HG03442 (cell line): Measurements from ENCODE around the gene CCDC50.

ENCODE experiments used
- ATAC-seq: cut with Tn5 transposase; IDR thresholded peaks from one replicate; pipeline ENCODE4 v1.9.1; 2021; ENCODE audit warnings: mild to moderate bottlenecking, moderate library complexity; ENCODE audit not compliant: unreplicated experiment

Gene CCDC50

DNA sequence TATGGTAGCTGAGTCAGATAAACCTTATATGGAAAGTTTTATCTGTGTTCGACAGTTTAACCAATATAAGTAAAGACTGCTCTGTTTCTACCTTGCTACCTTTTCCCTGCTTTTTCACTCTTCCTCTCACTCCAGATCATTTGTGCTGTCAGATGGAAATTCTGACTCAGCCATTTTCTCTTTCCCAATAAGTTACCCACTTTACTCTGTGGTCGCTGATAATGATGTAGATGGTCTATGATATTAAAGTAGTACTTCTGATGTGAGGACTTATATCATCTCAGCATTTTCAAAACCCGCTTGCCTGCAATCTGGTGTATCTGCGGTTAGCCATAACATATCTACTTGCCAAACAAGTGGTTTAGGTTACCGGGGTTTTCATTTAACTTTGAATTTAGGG is 16.1 kb downstream of the CCDC50 start:
- no peak for ATAC-seq

DNA sequence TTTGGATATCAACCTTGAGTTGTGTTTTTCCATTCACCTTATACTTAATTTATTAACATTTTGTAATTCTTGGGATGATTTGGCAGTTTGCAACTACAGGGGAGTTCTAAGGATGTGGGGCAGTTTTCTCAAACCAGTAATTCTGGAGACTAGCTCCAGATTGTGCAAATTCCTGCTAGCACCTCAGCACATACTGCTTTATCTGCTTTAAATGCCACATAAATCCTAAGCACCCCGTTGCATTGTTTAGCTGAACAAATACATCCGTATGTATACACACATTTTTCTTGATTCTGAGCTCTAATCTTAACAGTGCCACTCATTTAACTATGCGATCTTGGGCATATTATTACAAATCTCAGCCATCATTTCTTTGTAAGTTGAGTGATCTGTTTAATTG is 18.0 kb downstream of the CCDC50 start:
- ATAC-seq: no peak

DNA sequence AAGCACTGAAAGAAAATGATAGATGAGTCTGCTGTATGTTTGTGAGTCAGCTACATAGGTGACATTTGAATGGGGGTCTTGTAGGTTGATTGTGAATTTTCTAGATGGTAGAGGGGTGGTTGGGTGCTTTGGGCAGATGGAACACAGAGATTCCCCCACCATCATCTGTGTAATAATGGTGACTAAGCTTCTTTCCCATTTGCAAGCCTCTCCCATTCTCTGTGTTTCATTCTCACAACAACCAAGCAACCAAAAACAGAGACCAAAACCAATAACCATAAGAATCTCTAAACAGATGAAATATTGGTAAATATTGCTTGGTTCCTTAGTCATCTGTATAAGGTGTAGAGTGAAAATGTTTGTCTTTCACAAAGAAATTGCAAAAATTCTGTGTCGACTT is 18.9 kb downstream of the CCDC50 start:
- ATAC-seq: no peak

DNA sequence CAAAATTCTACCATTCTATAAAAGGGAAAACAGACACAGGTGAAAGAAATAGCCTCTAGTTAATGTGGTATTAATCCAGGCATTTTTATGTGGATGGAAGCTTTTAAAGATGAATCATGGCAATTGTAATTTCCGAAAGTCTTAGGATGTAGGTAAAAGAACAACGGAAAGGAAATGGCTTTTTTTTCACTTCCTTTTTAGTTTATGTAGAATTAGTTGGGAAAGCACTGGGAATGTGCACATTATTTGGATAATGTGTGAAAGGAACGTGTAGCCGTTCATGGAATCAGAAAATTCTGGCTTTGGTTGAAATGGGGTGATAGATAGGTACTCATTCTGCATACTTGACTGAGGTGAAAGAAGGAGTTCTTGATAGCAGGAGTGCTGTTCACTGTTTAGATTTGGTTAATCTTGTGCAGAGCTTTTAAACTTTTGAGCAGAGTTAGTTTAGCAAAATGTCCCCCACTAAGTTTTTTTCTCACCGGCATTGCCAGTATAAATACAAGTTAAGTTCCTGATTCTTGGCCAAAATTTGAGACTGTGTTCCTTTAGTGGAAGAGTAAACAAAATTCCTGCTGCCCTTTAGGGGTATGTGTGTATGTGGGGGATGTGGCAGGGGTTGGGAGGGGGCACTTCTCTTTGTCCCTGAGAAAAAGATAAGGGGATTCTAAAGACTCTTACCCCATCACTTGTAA is 21.3 kb downstream of the CCDC50 start:
- no peak for ATAC-seq

DNA sequence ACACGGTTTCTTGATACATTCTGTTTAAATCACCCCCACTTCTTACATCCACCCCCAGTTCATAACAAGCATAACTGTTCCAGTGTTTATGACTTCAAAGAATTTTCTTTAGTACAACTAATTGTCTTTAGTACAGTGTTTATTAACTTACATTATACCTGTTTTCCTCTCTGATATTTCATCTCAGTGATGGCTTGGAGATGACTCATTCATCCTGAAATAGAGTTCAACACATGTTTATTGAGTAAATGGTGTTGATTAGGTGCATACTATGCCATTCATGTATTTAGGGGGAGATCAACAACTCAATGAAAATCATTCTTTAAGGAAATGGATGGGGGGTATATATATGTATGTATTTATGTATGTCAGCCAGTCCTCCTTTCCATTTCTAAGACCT is 22.8 kb downstream of the CCDC50 start:
- ATAC-seq: no peak

DNA sequence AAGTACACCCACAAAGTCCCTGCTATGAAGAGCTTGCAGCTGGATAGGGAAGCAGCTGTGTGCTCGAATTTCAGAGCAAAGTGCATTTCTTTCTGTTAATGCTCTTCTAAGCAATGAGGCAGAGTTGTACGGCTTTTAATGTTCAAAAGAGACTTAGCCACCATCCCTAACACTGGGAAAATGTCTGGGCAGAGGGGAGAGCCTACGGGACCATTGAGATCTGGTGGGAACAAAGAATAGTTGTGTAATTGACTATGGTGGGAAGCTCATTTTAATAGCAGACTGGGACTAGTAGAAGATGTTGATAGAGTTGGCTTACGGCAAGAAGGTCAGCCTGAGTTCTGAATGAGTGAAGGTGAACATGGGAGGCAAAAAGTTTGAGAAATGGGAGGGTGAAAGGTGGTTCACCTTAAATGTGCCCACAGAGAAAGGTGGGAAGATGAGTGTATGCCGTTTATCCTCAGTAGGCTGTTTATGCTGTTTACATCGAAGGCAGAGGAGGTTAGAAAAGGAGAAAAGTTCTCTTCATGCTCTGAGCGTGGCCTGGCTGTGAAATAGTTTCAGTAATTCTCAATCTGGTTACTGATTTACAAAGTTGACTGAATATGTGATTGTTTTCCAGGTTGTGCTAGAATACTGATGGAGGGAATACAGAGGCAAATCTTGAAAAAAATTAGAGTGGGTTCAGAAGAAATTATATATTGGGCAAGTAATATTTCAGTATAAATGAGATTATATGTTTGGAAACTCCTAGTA is 24.0 kb downstream of the CCDC50 start:
- ATAC-seq: no peak

DNA sequence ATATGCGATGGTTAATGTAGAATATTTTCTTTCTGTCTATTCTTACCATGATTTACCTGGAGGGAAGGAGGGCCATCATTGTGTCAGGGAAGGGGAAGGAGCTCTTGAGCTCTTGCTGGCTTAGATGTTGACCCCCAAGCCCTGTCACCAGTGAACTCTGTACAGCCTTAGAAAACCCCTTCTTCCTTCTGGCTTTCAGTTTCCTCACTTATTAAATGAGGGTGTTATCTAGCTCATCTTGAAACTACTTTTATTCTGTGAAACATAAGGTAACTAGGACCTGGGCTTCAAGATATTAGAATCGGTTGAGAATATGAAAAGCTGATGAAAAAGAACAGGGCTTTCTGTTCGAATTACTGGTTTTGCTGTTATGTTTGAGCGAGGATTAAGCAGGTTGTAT is 26.2 kb downstream of the CCDC50 start:
- ATAC-seq: peak; percentile 80

DNA sequence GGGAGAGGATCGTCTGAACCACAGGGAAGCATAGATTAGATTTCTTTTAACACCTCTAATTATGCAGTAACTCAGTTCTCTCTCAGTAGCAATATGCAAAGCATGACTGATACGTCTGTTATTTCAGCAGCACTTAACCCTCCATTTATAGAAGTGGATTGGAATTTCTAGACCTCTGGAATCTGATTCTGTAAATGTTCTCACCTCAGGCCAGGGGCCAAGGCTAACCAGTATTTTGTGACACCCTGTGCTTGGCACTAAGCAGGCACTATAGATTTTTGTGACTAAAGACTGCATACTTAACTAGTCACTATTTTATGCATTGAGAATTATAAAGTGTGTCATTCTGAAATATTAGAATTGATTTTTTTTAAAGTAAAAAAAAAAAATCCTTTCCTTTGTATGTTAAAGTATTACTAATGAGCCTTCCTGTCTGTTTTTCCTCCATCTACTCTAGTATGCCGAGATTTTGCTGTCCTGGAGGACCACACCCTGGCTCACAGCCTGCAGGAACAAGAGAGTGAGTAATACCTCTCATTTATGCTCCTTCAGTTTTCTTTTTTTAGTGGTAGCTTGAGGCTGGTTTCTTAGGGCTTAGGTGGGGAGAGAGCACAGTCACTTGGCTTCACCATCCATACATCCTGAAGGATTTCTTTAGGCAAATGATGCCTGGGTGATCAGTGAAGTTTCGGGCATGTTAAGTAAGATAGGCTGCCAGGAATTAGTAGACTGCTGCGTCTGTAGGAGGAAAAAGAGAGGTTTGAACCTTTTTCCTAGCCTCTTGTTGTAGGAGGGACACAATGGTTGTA is 27.6 kb downstream of the CCDC50 start:
- ATAC-seq: no peak

DNA sequence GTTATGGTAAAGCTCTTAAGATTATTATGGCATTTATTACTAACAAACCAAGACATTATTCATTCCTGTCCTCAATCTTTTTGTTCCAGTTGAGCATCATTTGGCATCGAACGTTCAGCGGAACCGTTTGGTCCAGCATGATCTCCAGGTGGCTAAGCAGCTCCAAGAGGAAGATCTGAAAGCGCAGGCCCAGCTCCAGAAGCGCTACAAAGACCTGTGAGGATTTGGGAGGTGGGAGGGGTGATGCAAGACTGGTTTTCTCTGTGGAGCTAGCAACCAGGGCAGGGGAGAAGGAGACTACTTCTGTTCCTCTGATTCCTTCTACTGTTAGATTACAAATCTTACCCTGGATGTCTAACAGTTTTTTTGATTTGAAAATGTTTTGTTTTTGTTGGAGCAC is 28.7 kb downstream of the CCDC50 start:
- ATAC-seq: no peak

DNA sequence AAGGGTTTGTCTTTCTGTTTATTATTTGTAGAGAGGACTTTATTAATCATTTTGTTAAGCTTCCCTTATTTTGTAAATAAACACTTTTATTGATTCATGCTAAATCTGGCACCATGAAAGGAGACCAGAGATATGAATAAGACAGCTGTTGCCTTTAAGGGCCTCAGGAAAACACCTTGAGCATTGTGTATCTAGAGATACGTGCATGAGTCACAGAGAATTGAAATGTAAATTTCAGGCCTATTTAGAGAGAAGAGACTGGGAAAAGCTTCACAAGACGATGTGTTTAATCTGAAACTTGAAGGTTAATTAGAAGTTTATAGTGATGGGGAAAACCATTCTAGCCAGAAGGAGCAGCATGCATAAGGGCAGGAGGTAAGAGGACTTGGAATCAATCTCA is 29.7 kb downstream of the CCDC50 start:
- peak; percentile 37 for ATAC-seq

DNA sequence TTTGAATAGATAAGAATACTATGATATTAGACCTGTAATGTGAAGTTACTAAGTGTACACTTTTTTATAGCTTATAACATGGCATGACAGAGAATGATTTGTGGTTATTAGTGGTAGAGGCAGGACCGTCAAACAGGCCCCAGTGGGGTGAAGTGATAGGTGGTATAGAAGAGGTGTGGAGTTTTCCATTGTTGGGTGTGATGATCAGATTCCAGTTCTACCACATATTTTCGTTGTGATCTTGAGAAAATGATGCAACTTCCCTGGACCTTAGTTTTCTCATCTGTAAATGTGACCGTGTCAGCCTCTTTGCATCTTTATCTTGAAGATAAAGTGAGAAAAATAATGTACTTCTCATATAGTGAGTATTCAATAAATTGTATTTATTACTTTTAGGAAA is 31.4 kb downstream of the CCDC50 start:
- no peak for ATAC-seq

DNA sequence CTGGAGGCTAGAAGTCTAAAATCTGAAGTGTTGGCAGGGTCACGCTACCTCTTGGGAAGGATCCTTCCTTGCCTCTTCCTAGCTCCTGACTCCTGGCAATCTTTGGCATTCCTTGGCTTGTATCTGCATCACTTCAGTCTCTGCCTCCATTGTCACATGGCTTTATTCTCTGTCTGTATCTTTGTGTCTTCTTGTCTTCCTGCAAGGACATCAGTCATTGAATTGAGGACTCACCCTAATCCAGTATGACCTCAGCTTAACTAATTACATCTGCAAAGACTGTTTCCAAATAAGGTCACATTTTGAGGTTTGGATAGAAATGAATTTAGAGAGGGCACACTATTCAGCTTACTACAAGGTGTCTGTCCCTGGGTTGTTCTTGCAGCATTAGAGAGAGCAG is 32.3 kb downstream of the CCDC50 start:
- no peak for ATAC-seq

DNA sequence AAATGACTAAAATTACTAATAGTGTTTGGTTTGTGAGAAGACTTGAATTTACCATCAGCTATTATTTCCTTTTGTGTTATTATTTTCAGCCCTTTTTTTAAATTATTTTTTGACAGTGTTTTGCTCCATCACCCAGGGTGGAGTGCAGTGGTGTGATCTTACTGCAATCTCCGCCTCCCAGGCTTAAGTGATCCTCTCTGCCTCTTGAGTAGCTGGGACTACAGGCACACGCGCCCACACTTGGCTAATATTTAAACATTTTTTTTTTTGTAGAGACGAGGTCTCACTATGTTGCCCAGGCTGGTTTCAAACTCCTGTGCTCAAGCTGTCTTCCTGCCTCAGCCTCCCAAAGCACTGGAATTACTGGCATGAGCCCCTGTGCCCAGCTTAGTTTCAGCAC is 32.8 kb downstream of the CCDC50 start:
- no peak for ATAC-seq

DNA sequence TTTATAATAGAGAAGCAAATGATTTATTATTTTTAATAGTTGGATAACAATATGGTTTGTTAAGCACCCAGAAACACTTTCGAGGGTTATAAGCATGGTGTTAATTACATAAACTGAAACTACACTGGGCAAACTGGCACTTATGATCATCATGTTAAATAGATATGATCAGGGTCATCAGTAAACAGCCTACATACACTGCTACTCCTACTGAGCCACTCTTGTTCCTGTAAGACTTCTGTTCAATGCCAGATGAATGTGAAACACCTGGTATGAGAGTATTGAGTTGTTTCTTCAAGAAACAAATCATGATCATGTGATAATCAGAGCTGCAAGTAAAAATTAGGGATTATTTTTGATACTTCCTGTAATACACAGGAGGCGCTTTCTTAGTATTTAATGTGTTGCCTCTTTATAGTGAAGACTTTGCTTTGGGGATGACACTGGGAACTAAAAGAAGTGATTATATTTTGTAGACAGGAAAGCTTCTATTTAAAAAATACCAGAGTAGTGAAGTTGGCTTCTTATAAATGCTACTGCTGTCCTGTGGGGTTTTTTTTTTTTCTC is 33.4 kb downstream of the CCDC50 start:
- ATAC-seq: peak; percentile 44

DNA sequence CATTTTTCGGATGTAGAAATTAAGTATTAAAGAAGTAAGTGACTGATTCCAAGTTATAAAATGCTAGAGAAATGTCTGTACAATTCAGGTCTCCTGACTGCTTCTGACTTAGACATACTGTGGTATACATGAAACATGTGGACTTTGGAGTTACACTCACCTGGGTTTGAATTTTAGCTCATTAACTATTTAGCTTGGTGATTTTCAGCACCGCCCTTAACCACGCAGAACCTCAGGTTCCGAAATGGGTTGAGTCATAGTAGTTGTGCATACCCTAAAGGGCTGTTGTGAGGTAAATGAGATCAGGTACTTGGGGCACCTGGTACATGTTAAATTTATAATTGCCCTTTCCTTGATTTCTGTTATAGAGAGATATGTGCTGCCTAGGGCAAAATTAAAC is 34.0 kb downstream of the CCDC50 start:
- ATAC-seq: no peak

DNA sequence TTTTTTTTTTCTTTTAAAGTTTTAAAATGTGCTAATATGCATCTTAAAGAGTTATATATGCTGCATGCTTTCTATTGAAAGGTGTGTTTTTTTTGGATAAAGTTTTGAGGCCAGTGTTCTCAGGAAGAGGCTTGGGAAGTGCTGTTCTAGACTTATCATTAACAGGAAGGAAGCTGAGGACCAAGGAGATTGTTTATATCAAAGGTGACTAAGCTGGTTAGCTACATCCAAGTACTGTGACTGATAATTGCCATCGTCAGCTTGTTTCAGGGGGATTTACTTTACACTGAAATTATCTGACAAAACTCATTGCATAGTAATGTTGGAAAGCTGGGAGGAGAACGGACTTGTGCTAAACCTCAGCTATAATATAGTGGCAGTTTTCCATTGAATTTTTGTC is 37.5 kb downstream of the CCDC50 start:
- ATAC-seq: no peak

DNA sequence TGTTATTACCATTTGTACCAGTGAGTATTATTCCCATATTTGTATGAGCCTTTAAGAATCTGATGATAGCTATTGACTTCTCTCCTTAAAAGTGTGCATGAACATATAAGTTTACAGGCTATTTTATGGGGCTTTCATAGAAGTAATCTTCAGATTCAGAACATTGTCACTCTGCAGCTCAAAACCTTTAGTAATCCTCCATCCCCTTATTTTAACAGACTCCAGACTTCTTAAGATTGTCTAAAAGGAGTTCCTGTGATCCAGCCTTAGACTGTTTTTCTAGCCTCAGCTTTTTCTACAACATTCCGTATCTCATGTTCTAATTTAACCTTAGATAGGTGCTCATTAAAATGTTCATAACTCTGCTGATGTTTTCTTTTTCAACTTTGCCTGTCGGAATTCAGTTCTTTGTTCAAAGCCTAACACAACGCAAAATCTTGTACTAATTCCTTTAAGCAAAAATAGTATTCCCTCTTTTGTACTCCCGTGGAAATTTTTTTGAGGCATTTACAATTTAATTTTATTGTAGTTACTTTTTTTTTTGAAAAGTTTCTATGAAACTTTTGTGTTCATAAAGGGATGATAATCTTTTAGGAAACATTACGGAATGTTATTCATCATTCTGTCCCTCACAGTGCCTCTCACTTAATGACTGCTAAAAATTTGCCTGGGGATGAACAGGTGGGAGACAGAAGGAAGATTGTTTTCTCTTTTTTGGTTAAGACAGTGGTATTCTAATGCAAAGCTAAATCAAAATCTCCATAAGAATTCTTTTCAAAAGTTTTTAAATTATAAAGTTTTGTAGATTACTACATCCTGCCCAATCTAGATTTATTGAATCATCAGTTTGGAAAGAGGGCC is 39.8 kb downstream of the CCDC50 start:
- no peak for ATAC-seq

DNA sequence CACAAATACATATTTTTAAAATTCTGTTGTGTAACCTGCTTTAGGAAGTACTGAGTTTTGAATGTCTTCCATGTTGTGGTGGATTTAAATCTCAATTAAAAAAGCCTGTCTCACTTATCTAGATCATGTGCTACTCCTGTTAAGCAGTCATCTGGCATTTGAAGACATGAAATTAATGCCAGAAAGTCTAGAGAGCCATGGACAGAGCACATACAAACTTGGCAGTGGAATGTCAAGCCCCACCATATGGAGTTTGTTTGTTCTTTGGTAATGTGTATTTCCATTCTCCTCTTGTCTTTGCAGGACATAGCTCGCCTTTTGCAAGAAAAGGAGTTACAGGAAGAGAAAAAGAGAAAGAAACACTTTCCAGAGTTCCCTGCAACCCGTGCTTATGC is 40.4 kb downstream of the CCDC50 start:
- ATAC-seq: no peak

DNA sequence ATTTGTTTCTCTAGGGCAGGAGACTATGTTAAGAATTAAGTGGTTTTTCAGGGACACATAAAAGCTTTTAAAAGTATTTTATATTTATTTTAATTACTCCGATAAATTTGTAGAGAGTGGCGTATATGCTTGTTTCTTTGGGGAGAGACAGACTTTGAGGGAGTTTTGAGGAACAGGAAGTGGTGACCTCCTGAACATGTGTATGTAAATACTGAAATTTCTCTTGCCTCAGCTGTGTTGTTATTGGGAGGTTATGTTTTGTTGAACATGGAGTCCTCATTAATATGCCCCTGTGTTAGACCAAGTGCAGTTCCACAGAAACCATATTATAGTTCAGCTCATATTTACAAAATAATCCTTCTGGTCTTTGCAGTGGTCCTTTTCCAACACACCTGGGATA is 42.9 kb downstream of the CCDC50 start:
- ATAC-seq: no peak

DNA sequence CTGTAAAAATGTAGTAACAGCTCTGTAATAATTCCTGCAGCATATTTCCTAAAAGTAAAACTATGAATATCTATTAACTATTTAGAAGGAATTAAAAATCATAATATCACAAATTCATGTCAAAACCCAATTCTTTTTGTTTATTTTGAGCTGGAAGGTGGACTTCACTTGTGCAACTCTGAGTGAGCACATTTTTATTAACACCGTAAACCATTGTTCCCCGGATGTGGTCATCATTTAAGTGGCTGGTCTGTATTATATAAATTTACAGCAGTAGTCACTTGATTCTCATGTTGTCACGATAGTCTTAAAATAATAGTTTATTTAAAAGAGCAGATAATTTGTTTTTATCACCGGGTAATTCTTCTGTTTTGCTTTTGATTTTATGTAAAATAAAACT is 44.1 kb downstream of the CCDC50 start:
- no peak for ATAC-seq
